OCI-LY1 (cell line): ENCODE data around the gene GDA.

Experiments used
- EZH2 ChIP-seq: fragments of 200-600 bp; sonication (generic), shearing (Covaris generic); IDR thresholded peaks from 2 replicates; pipeline ENCODE4 v1.8.0; 2017; ENCODE audit warnings: borderline replicate concordance, mixed run types, mild to moderate bottlenecking, antibody characterized with exemption, low read length, moderate library complexity, mixed read lengths
- TF ChIP-seq, protein P1 (sequence below): fragments of 200-600 bp; sonication (generic), shearing (Covaris generic); IDR thresholded peaks from 2 replicates; pipeline ENCODE4 v1.5.1; 2017; ENCODE audit warnings: mild to moderate bottlenecking, antibody characterized with exemption, low read length, moderate library complexity, mixed read lengths

DNA sequence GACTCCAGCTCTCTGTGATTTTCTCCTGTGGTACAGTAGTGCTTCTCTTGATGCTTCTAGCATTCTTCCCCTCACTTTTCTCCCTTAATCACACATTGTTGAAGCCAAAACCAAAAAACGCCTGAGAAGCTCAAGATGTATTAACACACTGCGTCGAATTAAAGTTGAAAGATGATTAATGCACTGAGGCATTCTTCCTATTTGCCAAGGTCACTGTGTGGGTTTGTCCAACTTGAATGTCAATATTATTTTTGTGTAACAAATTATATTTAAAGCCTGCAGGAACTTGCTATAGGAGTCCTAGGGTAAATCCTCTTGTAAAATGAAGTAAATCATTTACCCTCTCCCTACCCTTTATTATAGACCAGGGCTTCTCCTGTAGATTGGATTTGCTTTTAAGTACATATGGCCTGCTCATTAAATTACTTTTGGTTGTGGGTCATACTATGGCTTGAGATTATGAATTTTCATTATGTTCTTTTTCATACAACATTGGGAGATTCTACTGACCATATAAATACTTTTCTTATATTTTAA is 68.1 kb downstream of the GDA start:
- no peak for TF ChIP-seq EZH2
- TF ChIP-seq, protein P1, sequence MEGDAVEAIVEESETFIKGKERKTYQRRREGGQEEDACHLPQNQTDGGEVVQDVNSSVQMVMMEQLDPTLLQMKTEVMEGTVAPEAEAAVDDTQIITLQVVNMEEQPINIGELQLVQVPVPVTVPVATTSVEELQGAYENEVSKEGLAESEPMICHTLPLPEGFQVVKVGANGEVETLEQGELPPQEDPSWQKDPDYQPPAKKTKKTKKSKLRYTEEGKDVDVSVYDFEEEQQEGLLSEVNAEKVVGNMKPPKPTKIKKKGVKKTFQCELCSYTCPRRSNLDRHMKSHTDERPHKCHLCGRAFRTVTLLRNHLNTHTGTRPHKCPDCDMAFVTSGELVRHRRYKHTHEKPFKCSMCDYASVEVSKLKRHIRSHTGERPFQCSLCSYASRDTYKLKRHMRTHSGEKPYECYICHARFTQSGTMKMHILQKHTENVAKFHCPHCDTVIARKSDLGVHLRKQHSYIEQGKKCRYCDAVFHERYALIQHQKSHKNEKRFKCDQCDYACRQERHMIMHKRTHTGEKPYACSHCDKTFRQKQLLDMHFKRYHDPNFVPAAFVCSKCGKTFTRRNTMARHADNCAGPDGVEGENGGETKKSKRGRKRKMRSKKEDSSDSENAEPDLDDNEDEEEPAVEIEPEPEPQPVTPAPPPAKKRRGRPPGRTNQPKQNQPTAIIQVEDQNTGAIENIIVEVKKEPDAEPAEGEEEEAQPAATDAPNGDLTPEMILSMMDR: no peak
